ENCODE data around the gene TAS1R3. TPM values are rescaled to one million over a fixed set of nuclear protein-coding genes. Genes with fewer than 3 reads are reported as not detected.

The TAS1R3 gene
- polyA plus RNA-seq, 1 donor from 2014 or later = 1.0 TPM

DNA sequence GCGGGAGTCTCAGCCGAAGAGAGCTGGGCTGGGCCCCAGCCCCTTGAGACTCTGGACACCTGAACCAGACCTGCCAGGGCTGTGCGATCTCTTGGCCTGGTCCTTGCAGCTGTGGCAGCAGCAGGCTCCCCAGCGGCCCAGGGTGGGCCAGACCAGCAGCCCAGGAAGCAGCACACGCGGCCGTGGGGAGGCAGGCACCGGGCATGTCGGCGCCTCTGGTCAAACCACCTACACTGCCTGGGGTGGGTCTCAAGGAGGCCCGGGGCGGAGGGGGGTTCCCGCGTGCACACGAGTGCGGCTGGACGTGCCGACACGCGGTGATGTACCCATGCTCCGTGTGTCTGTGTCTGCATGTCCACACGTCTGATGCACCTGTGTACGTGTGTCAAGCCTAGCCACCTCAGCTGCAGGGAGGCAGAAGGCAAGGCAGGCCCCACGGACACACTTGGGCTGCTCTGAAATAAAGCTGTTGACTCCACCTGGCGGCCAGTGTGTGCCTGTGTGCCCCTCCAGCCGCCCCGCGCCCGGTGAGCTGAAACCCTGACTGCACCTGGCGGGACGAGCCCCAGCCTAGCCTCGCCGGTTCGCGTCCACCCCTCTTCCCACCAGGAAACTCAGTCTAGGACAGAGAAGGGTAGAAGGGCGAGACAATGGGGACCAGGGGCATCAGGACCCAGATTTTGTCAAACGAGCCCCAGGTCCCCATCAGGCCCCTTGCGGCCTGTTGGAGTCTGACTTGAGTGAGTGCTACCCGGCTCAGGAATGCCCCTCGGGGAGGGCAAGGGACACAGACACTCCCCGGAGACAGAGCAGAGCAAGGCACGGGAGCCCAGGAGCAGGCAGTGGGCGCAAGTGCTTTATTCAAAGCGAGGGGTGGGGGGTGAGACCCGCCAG lies 39.3 kb upstream of the TAS1R3 start:
- no peaks in the 10 kb centered on the region for H4K20me1 ChIP-seq (ENCODE audit: insufficient read depth)
- no peaks in the 10 kb centered on the region for H3K79me2 ChIP-seq (replicated peaks; ENCODE audit: insufficient read depth, low read length)
- H3F3A ChIP-seq (ENCODE audit: insufficient read depth, low read length, poor library complexity, severe bottlenecking) = no peaks in the 10 kb centered on the region
- TF ChIP-seq, protein P1, sequence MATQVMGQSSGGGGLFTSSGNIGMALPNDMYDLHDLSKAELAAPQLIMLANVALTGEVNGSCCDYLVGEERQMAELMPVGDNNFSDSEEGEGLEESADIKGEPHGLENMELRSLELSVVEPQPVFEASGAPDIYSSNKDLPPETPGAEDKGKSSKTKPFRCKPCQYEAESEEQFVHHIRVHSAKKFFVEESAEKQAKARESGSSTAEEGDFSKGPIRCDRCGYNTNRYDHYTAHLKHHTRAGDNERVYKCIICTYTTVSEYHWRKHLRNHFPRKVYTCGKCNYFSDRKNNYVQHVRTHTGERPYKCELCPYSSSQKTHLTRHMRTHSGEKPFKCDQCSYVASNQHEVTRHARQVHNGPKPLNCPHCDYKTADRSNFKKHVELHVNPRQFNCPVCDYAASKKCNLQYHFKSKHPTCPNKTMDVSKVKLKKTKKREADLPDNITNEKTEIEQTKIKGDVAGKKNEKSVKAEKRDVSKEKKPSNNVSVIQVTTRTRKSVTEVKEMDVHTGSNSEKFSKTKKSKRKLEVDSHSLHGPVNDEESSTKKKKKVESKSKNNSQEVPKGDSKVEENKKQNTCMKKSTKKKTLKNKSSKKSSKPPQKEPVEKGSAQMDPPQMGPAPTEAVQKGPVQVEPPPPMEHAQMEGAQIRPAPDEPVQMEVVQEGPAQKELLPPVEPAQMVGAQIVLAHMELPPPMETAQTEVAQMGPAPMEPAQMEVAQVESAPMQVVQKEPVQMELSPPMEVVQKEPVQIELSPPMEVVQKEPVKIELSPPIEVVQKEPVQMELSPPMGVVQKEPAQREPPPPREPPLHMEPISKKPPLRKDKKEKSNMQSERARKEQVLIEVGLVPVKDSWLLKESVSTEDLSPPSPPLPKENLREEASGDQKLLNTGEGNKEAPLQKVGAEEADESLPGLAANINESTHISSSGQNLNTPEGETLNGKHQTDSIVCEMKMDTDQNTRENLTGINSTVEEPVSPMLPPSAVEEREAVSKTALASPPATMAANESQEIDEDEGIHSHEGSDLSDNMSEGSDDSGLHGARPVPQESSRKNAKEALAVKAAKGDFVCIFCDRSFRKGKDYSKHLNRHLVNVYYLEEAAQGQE (IDR thresholded peaks at IDR 0.05; ENCODE audit: borderline replicate concordance) = no peak
- TF ChIP-seq, protein P2, sequence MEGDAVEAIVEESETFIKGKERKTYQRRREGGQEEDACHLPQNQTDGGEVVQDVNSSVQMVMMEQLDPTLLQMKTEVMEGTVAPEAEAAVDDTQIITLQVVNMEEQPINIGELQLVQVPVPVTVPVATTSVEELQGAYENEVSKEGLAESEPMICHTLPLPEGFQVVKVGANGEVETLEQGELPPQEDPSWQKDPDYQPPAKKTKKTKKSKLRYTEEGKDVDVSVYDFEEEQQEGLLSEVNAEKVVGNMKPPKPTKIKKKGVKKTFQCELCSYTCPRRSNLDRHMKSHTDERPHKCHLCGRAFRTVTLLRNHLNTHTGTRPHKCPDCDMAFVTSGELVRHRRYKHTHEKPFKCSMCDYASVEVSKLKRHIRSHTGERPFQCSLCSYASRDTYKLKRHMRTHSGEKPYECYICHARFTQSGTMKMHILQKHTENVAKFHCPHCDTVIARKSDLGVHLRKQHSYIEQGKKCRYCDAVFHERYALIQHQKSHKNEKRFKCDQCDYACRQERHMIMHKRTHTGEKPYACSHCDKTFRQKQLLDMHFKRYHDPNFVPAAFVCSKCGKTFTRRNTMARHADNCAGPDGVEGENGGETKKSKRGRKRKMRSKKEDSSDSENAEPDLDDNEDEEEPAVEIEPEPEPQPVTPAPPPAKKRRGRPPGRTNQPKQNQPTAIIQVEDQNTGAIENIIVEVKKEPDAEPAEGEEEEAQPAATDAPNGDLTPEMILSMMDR (IDR thresholded peaks at IDR 0.05; ENCODE audit: poor library complexity, severe bottlenecking) = peak; percentile 74
- peak; percentile 34 for TF ChIP-seq MXI1 (conservative IDR thresholded peaks at IDR 0.05; ENCODE audit: poor library complexity, severe bottlenecking)
- no peak for TF ChIP-seq EP300 (conservative IDR thresholded peaks at IDR 0.05; ENCODE audit: poor library complexity, severe bottlenecking)
- no peak for TF ChIP-seq EZH2 (IDR thresholded peaks at IDR 0.05; ENCODE audit: borderline replicate concordance, insufficient read depth, low read length, poor library complexity, severe bottlenecking)
- no peak for TF ChIP-seq TAF1 (IDR thresholded peaks at IDR 0.05; ENCODE audit: low read depth)
- TF ChIP-seq RAD21 (conservative IDR thresholded peaks at IDR 0.05) = peak; percentile 70
- peak; percentile 51 for TF ChIP-seq POLR2AphosphoS5 (IDR thresholded peaks at IDR 0.05)
- TF ChIP-seq SMC3 (conservative IDR thresholded peaks at IDR 0.05; ENCODE audit: poor library complexity) = peak; percentile 79
- H3K27me3 ChIP-seq (ENCODE audit: insufficient read depth, low read depth, low read length) = no peaks in the 10 kb centered on the region
- H3K4me3 ChIP-seq (ENCODE audit: low read length) = no peak overlapping the region
- no peaks in the 10 kb centered on the region for H3K9me3 ChIP-seq (ENCODE audit: low read length)
- no peaks in the 10 kb centered on the region for H3K36me3 ChIP-seq (ENCODE audit: insufficient read depth, low read length)
- peak overlapping the region; percentile 16 for H3K9ac ChIP-seq (ENCODE audit: low read length)
- H3K27ac ChIP-seq (ENCODE audit: low read length) = no peak overlapping the region
- H3K9me2 ChIP-seq (ENCODE audit: insufficient read depth, low read length) = no peaks in the 10 kb centered on the region
- H3K4me2 ChIP-seq (ENCODE audit: low read length) = no peak overlapping the region
- no peak overlapping the region for H2AFZ ChIP-seq (ENCODE audit: low read depth, low read length)

DNA sequence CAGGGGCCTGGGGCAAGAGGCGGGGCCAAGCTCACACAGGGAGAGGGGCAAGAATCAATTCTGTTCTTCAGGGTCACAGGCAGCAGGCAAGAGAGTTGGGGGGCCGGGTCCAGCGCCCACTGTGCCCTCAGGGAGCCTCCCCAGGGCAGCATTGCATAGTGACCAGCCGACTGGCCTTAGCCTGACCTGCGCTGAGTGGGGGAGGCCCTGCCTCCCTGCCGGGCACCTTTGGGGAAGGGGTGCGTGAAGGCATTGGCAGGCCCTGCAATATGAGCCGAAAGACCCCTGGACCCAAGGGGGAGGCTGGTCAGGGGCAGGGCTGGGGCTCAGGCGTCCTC lies 38.7 kb upstream of the TAS1R3 start:
- Histone ChIP-seq H3K4me2 (ENCODE audit: low read length) (no peak overlapping the region), H3K9me2 (ENCODE audit: insufficient read depth, low read length) (no peaks in the 10 kb centered on the region), H3K4me3 (ENCODE audit: low read length) (no peak overlapping the region), H3K27me3 (ENCODE audit: insufficient read depth, low read depth, low read length) (no peaks in the 10 kb centered on the region), H3K36me3 (ENCODE audit: insufficient read depth, low read length) (no peaks in the 10 kb centered on the region), H3K79me2 (replicated peaks; ENCODE audit: insufficient read depth, low read length) (no peaks in the 10 kb centered on the region), H4K20me1 (ENCODE audit: insufficient read depth) (no peaks in the 10 kb centered on the region), H3F3A (ENCODE audit: insufficient read depth, low read length, poor library complexity, severe bottlenecking) (no peaks in the 10 kb centered on the region), H3K27ac (ENCODE audit: low read length) (no peak overlapping the region), H3K9me3 (ENCODE audit: low read length) (no peaks in the 10 kb centered on the region), H3K9ac (ENCODE audit: low read length) (no peak overlapping the region), H2AFZ (ENCODE audit: low read depth, low read length) (no peak overlapping the region)
- TF ChIP-seq, protein P1 (IDR thresholded peaks at IDR 0.05; ENCODE audit: borderline replicate concordance) = no peak
- TF ChIP-seq POLR2AphosphoS5 (IDR thresholded peaks at IDR 0.05) = no peak

Data from neural cell (in vitro differentiated cells).